HEK293 (cell line): ENCODE data around the gene ATG4A.

Source experiments
- CTCF ChIA-PET: fragments of 350-600 bp; formaldehyde crosslinking; extraction: SDS; loops from one replicate; lab custom pipeline; 2021; ENCODE audit warnings: antibody characterized with exemption; lab: Yijun Ruan, JAX
- POLR2A ChIA-PET: fragments of 300-600 bp; formaldehyde crosslinking; extraction: SDS; loops from one replicate; lab custom pipeline; 2020; ENCODE audit warnings: antibody characterized with exemption, inconsistent platforms; lab: Yijun Ruan, JAX
- H3K27ac ChIP-seq: fragments of 200-500 bp; sonication (Bioruptor generic); 2 replicates; pipeline ENCODE4 v1.5.1; 2014; ENCODE audit warnings: low read depth, low read length, control low read depth, inconsistent platforms; ENCODE audit errors: extremely low read depth
- H3K36me3 ChIP-seq, 2 experiments: fragments of 200-500 bp in 1 of 2; sonication (Bioruptor generic) in 1 of 2; 1 replicate in 1 of 2; 2 replicates in 1 of 2; pipeline ENCODE4 v1.5.1; 2014 to 2017; ENCODE audit warnings: inconsistent platforms in 2 of 2, low read length in 2 of 2; ENCODE audit not compliant: control insufficient read depth in 2 of 2, insufficient read depth in 1 of 2
- H3K4me1 ChIP-seq: fragments of 200-500 bp; sonication (Bioruptor generic); 2 replicates; pipeline ENCODE4 v1.5.1; 2014; ENCODE audit warnings: mild to moderate bottlenecking, low read length, inconsistent platforms; ENCODE audit not compliant: control insufficient read depth, insufficient read depth
- H3K4me3 ChIP-seq: 2 replicates; pipeline ENCODE4 v1.5.1; 2011; ENCODE audit warnings: low read depth, mild to moderate bottlenecking, control low read depth, low read length, moderate library complexity
- H3K9me3 ChIP-seq: fragments of 200-500 bp; sonication (Bioruptor generic); 2 replicates; pipeline ENCODE4 v1.5.1; 2014; ENCODE audit warnings: low read depth, low read length, inconsistent platforms; ENCODE audit not compliant: control insufficient read depth, insufficient read depth
- CTCF ChIP-seq: fragments of 450-650 bp; formaldehyde crosslinking; IDR thresholded peaks from 2 replicates; pipeline ENCODE4 v1.5.1; 2016; ENCODE audit warnings: missing biosample characterization, missing genetic modification characterization
- GFI1B ChIP-seq: fragments of 450-650 bp; formaldehyde crosslinking; IDR thresholded peaks from 2 replicates; pipeline ENCODE4 v1.5.1; 2016; ENCODE audit warnings: missing biosample characterization, missing genetic modification characterization
- KLF10 ChIP-seq: fragments of 450-650 bp; IDR thresholded peaks from 2 replicates; pipeline ENCODE4 v1.5.1; 2018; ENCODE audit warnings: missing biosample characterization, mild to moderate bottlenecking, missing genetic modification characterization
- MYNN ChIP-seq: fragments of 450-650 bp; formaldehyde crosslinking; IDR thresholded peaks from 2 replicates; pipeline ENCODE4 v1.5.1; 2016; ENCODE audit warnings: missing biosample characterization, missing genetic modification characterization, borderline replicate concordance
- MZF1 ChIP-seq: fragments of 450-650 bp; formaldehyde crosslinking; IDR thresholded peaks from 2 replicates; pipeline ENCODE4 v1.5.1; 2017; ENCODE audit warnings: missing biosample characterization, missing genetic modification characterization, borderline replicate concordance
- TSHZ1 ChIP-seq: fragments of 450-650 bp; formaldehyde crosslinking; IDR thresholded peaks from 2 replicates; pipeline ENCODE4 v1.5.1; 2016; ENCODE audit warnings: missing biosample characterization, missing genetic modification characterization, borderline replicate concordance
- ZBTB10 ChIP-seq: fragments of 450-650 bp; formaldehyde crosslinking; IDR thresholded peaks from 2 replicates; pipeline ENCODE4 v1.5.1; 2016; ENCODE audit warnings: missing biosample characterization, missing genetic modification characterization
- ZNF132 ChIP-seq: fragments of 450-650 bp; formaldehyde crosslinking; IDR thresholded peaks from 2 replicates; pipeline ENCODE4 v1.5.1; 2017; ENCODE audit warnings: missing biosample characterization, missing genetic modification characterization, borderline replicate concordance
- ZNF157 ChIP-seq: fragments of 450-650 bp; formaldehyde crosslinking; IDR thresholded peaks from 2 replicates; pipeline ENCODE4 v1.5.1; 2016; ENCODE audit warnings: missing biosample characterization, missing genetic modification characterization
- ZNF16 ChIP-seq: fragments of 450-650 bp; formaldehyde crosslinking; IDR thresholded peaks from 2 replicates; pipeline ENCODE4 v1.5.1; 2016; ENCODE audit warnings: low read depth, missing biosample characterization, missing genetic modification characterization
- ZNF175 ChIP-seq: fragments of 450-650 bp; formaldehyde crosslinking; IDR thresholded peaks from 2 replicates; pipeline ENCODE4 v1.5.1; 2016; ENCODE audit warnings: missing biosample characterization, missing genetic modification characterization
- ZNF19 ChIP-seq: fragments of 450-650 bp; formaldehyde crosslinking; IDR thresholded peaks from 2 replicates; pipeline ENCODE4; 2016; ENCODE audit warnings: missing biosample characterization, missing genetic modification characterization, low read depth
- ZNF311 ChIP-seq: fragments of 450-650 bp; formaldehyde crosslinking; IDR thresholded peaks from 2 replicates; pipeline ENCODE4 v1.5.1; 2017; ENCODE audit warnings: missing biosample characterization, missing genetic modification characterization, borderline replicate concordance
- ZNF366 ChIP-seq: fragments of 450-650 bp; formaldehyde crosslinking; conservative IDR thresholded peaks from 2 replicates; pipeline ENCODE4 v1.5.1; 2016; ENCODE audit warnings: missing biosample characterization, missing genetic modification characterization
- ZNF398 ChIP-seq: fragments of 450-650 bp; formaldehyde crosslinking; IDR thresholded peaks from 2 replicates; pipeline ENCODE4 v1.5.1; 2017; ENCODE audit warnings: missing biosample characterization, missing genetic modification characterization
- ZNF48 ChIP-seq: fragments of 450-650 bp; formaldehyde crosslinking; IDR thresholded peaks from 2 replicates; pipeline ENCODE4 v1.5.1; 2016; ENCODE audit warnings: missing biosample characterization, missing genetic modification characterization
- ZNF529 ChIP-seq: fragments of 450-650 bp; formaldehyde crosslinking; IDR thresholded peaks from 2 replicates; pipeline ENCODE4 v1.5.1; 2017; ENCODE audit warnings: missing genetic modification characterization, missing biosample characterization; ENCODE audit not compliant: insufficient replicate concordance
- ZNF626 ChIP-seq: fragments of 450-650 bp; sonication (Bioruptor Pico); formaldehyde crosslinking; IDR thresholded peaks from 2 replicates; pipeline ENCODE4 v1.5.1; 2018; ENCODE audit warnings: missing biosample characterization, missing genetic modification characterization, inconsistent platforms
- ZNF654 ChIP-seq: fragments of 450-650 bp; formaldehyde crosslinking; IDR thresholded peaks from 2 replicates; pipeline ENCODE4 v1.5.1; 2016; ENCODE audit warnings: low read depth, missing biosample characterization, missing genetic modification characterization
- ZNF660 ChIP-seq: fragments of 450-650 bp; IDR thresholded peaks from 2 replicates; pipeline ENCODE4 v1.5.1; 2018; ENCODE audit warnings: missing biosample characterization, mild to moderate bottlenecking, missing genetic modification characterization
- ZNF830 ChIP-seq: fragments of 450-650 bp; IDR thresholded peaks from 2 replicates; pipeline ENCODE4 v1.5.0; 2018; ENCODE audit warnings: missing biosample characterization, missing genetic modification characterization, low read depth, mild to moderate bottlenecking, moderate library complexity

The ATG4A gene

GRCh38 chrX:108198420-108198819 is 106.8 kb downstream of the ATG4A start (continued):
- no peak for TF ChIP-seq ZNF19 (tag by site-specific recombination)
- TF ChIP-seq ZNF626 (tag by site-specific recombination), result no peak

- H3K27ac ChIP-seq, result no peak overlapping the region
- H3K4me1 ChIP-seq, result no peaks in the 10 kb centered on the region
- H3K4me3 ChIP-seq, result no peak overlapping the region
- CTCF ChIA-PET, result interaction anchor here (0.5 to 2.0 kb wide), 23 partner anchors 9 to 1432 kb away, joined by 3 to 20 read pairs (median 4); no protein-coding TSS in a partner anchor
- no peaks in the 10 kb centered on the region for H3K36me3 ChIP-seq
- POLR2A ChIA-PET, result no interaction called here
- H3K9me3 ChIP-seq, result no peaks in the 10 kb centered on the region
- TF ChIP-seq ZNF132 (tag by site-specific recombination) (no peak), KLF10 (tag by site-specific recombination) (no peak), MZF1 (no peak), ZNF311 (no peak), ZNF529 (tag by site-specific recombination) (no peak), ZNF16 (tag by site-specific recombination) (no peak)
Observed at GRCh38 chrX:108199041-108199440, 107.5 kb downstream of the ATG4A start.

- TF ChIP-seq ZNF366 (tag by site-specific recombination), result no peak
- no peak for TF ChIP-seq ZNF175 (tag by site-specific recombination)
- peak; percentile 47; the same call in 1 of the 2 replicates for TF ChIP-seq CTCF (tag by site-specific recombination)
- no peak for TF ChIP-seq TSHZ1 (tag by site-specific recombination)
- peak; percentile 76 for TF ChIP-seq ZNF654
- no peak for TF ChIP-seq ZNF830 (tag by site-specific recombination)
- no peak for TF ChIP-seq ZNF398 (tag by site-specific recombination)
- no peak for TF ChIP-seq ZNF48 (tag by site-specific recombination)
- 0 out of 2 replicates have a peak, but pooled peaks have one; percentile 50 for TF ChIP-seq ZNF660
- TF ChIP-seq GFI1B, result no peak
- TF ChIP-seq MYNN (tag by site-specific recombination), result no peak
- no peak for TF ChIP-seq ZNF157 (tag by site-specific recombination)
- TF ChIP-seq ZNF311, result no peak
- no peak for TF ChIP-seq ZBTB10 (tag by site-specific recombination)
- Histone ChIP-seq H3K9me3 (no peaks in the 10 kb centered on the region), H3K4me1 (no peaks in the 10 kb centered on the region), H3K4me3 (no peak overlapping the region), H3K36me3 (no peaks in the 10 kb centered on the region), H3K27ac (no peak overlapping the region)
- POLR2A ChIA-PET, result no interaction called here
- CTCF ChIA-PET, result interaction anchor here (0.6 to 2.0 kb wide), 39 partner anchors 10 to 1274 kb away, joined by 3 to 20 read pairs (median 4); no protein-coding TSS in a partner anchor
Observed at GRCh38 chrX:108199691-108200090, 108.1 kb downstream of the ATG4A start.
